Stimulated activated CD4-positive, alpha-beta T cell treated with anti-CD3 and anti-CD28 coated beads, Interleukin-4, amount 100 ng/mL, for 24 hours (primary cell): ENCODE data around the gene SLC38A7.
"Not testable (repeated sequence)": the region's sequence is repeated elsewhere in the genome, so short reads cannot be mapped to it uniquely, and the experiment has no call there.

Source experiments
- DNase-seq: peaks from one replicate; pipeline ENCODE4 v3.0.0-alpha.2; 2020

SLC38A7 gene

GRCh38 chr16:58684354-58685083 lies at the start of gene SLC38A7:
TSS of gene SLC38A7 (minus strand) at chr16:58684770. CDS start at chr16:58680126, 4,644 bp downstream.
- DNase-seq = peak; percentile 75

GRCh38 chr16:58733671-58734458 lies 49.3 kb upstream of the SLC38A7 start, which contains the start of gene GOT2:
TSS of gene GOT2 (minus strand) at chr16:58734316. CDS start at chr16:58734228, 88 bp downstream.
- peak; percentile 82 for DNase-seq

GRCh38 chr16:58733248-58733670 lies 48.7 kb upstream of the SLC38A7 start:
- no peak for DNase-seq

- DNase-seq = peak; percentile 17
Observed at GRCh38 chr16:58732545-58733247, 48.1 kb upstream of the SLC38A7 start.

- DNase-seq = no peak
Observed at GRCh38 chr16:58730724-58731370, 46.3 kb upstream of the SLC38A7 start.

- no peak for DNase-seq
Observed at GRCh38 chr16:58727796-58728568, 43.4 kb upstream of the SLC38A7 start.

GRCh38 chr16:58727028-58727781 lies 42.6 kb upstream of the SLC38A7 start:
- DNase-seq = no peak

- DNase-seq = no peak
Observed at GRCh38 chr16:58723109-58723508, 38.5 kb upstream of the SLC38A7 start.

- no peak for DNase-seq
Observed at GRCh38 chr16:58717994-58718393, 33.4 kb upstream of the SLC38A7 start.

DNA sequence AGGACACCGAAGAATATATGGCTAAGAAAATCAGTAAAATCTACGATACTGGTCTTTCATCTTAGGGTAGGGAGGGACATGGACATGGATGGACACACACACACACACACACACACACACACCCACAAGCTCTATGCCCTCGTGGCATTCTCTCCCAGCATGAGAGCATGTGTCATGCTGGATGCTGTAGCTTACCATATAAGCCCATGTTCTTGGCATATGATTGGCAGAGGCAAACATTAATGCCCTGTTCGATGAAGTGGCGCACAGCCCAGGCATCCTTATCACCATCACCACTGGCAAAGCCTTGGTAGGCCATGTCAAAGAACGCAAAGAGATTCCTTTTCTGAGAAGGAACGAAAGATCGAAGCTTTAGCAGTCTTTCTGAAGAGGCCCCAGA lies 31.9 kb upstream of the SLC38A7 start:
- no peak for DNase-seq

- no peak for DNase-seq
Observed at GRCh38 chr16:58713742-58714141, 29.2 kb upstream of the SLC38A7 start.

- DNase-seq = no peak
Observed at GRCh38 chr16:58709333-58709732, 24.8 kb upstream of the SLC38A7 start.

GRCh38 chr16:58699151-58699550 lies 14.6 kb upstream of the SLC38A7 start:
- no peak for DNase-seq

DNA sequence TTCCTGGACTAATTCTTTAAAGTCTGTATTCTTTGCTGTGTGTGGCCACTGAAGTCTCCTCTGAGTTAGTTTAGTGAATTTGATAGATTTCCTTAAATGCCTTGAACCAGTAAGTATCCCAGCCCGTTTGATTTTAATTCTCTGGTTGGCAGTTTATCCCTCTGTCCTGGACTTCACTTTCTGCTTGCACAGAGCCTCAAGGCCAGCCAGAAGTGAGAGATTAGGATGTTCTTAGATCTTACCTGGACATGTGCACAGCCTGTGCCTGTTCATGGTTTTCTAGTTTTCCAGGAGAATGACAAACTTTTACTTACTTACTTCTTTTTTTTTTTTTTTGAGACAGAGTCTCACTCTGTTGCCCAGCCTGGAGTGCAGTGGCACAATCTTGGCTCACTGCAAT lies 10.8 kb upstream of the SLC38A7 start:
- DNase-seq = no peak

DNA sequence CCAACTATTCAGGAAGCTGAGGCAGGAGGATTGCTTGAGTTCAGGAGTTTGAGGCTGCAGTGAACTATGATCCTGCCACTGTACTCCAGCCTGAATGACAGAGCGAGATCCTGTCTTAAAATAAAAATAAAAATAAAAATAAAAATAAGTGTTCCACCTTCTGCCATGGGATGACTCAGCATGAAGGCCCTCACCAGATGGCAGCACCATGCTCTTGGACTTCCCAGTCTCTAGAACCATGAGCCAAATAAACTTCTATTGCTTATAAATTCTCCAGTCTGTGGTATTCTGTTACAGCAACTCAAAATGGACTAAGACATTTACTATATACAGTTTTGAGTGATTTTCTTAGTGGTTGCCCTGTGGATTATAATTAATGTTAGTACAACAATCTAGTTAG lies 7.9 kb upstream of the SLC38A7 start:
- no peak for DNase-seq

GRCh38 chr16:58686985-58687706 lies 2.6 kb upstream of the SLC38A7 start:
- DNase-seq = not testable (repeated sequence)

GRCh38 chr16:58685084-58685449 lies 497 bp upstream of the SLC38A7 start:
- no peak for DNase-seq

DNA sequence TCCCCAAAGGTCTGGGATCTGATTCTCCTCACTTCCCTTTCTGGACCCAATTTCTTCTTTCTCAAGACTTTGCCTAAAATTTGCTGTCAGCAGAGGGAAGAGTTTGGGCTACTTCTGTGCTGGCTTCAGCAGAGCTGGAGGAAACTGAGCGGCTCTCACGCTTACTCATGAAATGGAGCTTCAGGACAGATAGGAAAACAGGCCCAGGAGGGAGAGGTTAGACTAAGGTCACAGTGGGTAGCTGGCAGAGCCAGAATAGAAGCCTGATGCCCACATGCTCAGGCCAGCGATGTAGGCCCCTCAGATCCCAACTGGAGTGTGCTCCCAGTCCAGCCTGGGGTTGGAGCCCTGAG lies 593 bp downstream of the SLC38A7 start:
- no peak for DNase-seq

- DNase-seq = no peak
Observed at GRCh38 chr16:58679763-58680162, 4.8 kb downstream of the SLC38A7 start.

DNA sequence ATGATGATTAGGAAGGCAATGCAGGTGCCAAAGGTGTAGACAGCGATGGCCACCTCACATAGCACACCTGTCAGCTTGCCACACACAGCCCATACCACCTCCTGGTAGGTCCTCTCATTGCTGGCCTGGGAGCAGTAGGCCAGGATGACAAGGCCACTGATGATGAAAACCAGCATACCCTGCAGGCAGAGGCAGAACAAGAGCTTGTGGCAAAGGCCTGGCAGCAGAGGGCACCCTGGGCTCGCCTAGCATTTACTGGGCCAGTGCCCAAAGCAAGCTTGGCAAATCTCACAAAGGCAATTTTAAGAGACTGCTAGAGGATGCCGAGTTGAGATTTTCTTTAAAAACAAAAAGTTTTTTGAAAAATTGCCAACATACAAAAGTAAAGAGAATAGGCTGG lies 5.9 kb downstream of the SLC38A7 start:
- no peak for DNase-seq

DNA sequence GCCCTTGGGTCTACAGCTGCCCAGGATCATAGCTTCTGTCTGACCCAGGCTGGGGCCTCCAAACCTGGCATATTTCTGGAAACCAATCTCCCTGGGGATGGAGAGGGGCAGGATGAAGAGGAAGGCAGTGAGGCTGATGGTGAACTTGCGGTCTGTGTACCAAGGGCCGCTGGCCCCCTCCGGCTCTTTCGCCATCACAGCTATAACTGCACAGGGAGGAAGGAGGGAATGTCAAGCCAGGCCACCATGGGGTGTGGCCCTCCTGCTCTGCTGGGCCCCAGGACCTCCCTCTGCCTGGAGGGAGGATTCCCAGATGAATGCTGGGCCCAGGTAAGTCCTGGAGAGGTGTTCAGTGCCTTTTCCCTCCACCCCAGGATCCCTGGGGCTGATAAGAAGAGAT lies 6.3 kb downstream of the SLC38A7 start:
- DNase-seq = no peak
